ENCODE measurements around the gene ZNF677.

- TF ChIP-seq MYC (IDR thresholded peaks at IDR 0.05; ENCODE audit: borderline replicate concordance, low read length) (no peak), RFX5 (IDR thresholded peaks at IDR 0.05) (no peak), CTCF (IDR thresholded peaks at IDR 0.05) (no peak), SMC3 (IDR thresholded peaks at IDR 0.05) (no peak), PHF8 (IDR thresholded peaks at IDR 0.05; ENCODE audit: borderline replicate concordance, low read depth) (no peak), BHLHE40 (IDR thresholded peaks at IDR 0.05; ENCODE audit: low read depth, low read length) (no peak), MAFK (IDR thresholded peaks at IDR 0.05; ENCODE audit: partially characterized antibody) (no peak)
Measured at GRCh38 chr19:53285087-53285486, 30.4 kb upstream of the ZNF677 start.

All from A549 (cell line).